Astrocyte (in vitro differentiated cells and primary cell): ENCODE results near the gene PRKAG2. TPM values are rescaled to one million over a fixed set of nuclear protein-coding genes. Genes with fewer than 3 reads are reported as not detected.

Experiments
- DNase-seq: peaks from one replicate; pipeline ENCODE4 v3.0.0-alpha.2; 2010; ENCODE audit warnings: low read depth
- FAIRE-seq: peaks from 2 replicates; lab custom pipeline; 2011; peaks lifted over from hg19 to GRCh38; lab: Jason Lieb, UNC
- H2AFZ ChIP-seq: 2 replicates; pipeline ENCODE4 v1.6.0; 2012; ENCODE audit warnings: low read depth, low read length, inconsistent platforms
- H3K27ac ChIP-seq: 2 replicates; pipeline ENCODE4 v1.5.1; 2011; ENCODE audit warnings: low read depth, low read length, inconsistent platforms
- H3K27me3 ChIP-seq: 2 replicates; pipeline ENCODE4 v1.6.0; 2011; ENCODE audit warnings: low read length, inconsistent platforms; ENCODE audit not compliant: insufficient read depth
- H3K36me3 ChIP-seq: 2 replicates; pipeline ENCODE4 v1.5.1; 2011; ENCODE audit warnings: low read length, inconsistent platforms; ENCODE audit not compliant: insufficient read depth
- H3K4me1 ChIP-seq: 2 replicates; pipeline ENCODE4 v1.5.1; 2011; ENCODE audit warnings: low read length, inconsistent platforms; ENCODE audit not compliant: insufficient read depth
- H3K4me2 ChIP-seq: 2 replicates; pipeline ENCODE4 v1.6.0; 2012; ENCODE audit warnings: low read length, inconsistent platforms
- H3K4me3 ChIP-seq: 2 replicates; pipeline ENCODE4 v1.5.1; 2011; ENCODE audit warnings: low read depth, mild to moderate bottlenecking, low read length, inconsistent platforms; ENCODE audit not compliant: insufficient read depth
- H3K79me2 ChIP-seq: 2 replicates; pipeline ENCODE4 v1.6.0; 2012; ENCODE audit warnings: mild to moderate bottlenecking, low read length, inconsistent platforms; ENCODE audit not compliant: insufficient read depth
- H3K9ac ChIP-seq: 2 replicates; pipeline ENCODE4 v1.6.0; 2012; ENCODE audit warnings: mild to moderate bottlenecking, low read length, inconsistent platforms
- H3K9me3 ChIP-seq: 2 replicates; pipeline ENCODE4 v1.5.1; 2012; ENCODE audit warnings: low read depth, mild to moderate bottlenecking, low read length, inconsistent platforms; ENCODE audit not compliant: insufficient read depth
- H4K20me1 ChIP-seq: 2 replicates; pipeline ENCODE4 v1.6.0; 2012; ENCODE audit warnings: low read length, inconsistent platforms; ENCODE audit not compliant: insufficient read depth
- H3K27ac Mint-ChIP-seq: one replicate; pipeline ENCODE4 v1.8.0; 2021; ENCODE audit warnings: mild to moderate bottlenecking, mixed read lengths; ENCODE audit not compliant: unreplicated experiment
- H3K27me3 Mint-ChIP-seq: one replicate; pipeline ENCODE4 v1.8.0; 2021; ENCODE audit warnings: low read depth, mixed read lengths; ENCODE audit not compliant: unreplicated experiment
- H3K36me3 Mint-ChIP-seq: one replicate; pipeline ENCODE4 v1.8.0; 2021; ENCODE audit warnings: low read depth, mixed read lengths; ENCODE audit not compliant: unreplicated experiment
- H3K4me1 Mint-ChIP-seq: one replicate; pipeline ENCODE4 v1.8.0; 2021; ENCODE audit warnings: low read depth, mixed read lengths; ENCODE audit not compliant: unreplicated experiment
- H3K4me3 Mint-ChIP-seq: one replicate; pipeline ENCODE4 v1.8.0; 2021; ENCODE audit warnings: mild to moderate bottlenecking, moderate library complexity, mixed read lengths; ENCODE audit not compliant: unreplicated experiment
- H3K9me3 Mint-ChIP-seq: one replicate; pipeline ENCODE4 v1.8.0; 2021; ENCODE audit warnings: mild to moderate bottlenecking, mixed read lengths; ENCODE audit not compliant: unreplicated experiment
- EZH2 ChIP-seq: IDR thresholded peaks from 2 replicates; pipeline ENCODE4 v1.6.1; 2012; ENCODE audit warnings: mild to moderate bottlenecking, low read length, inconsistent platforms; ENCODE audit not compliant: insufficient read depth
- total RNA-seq: library from RNA; stranded (reverse); gene quantifications from 2 replicates; pipeline ENCODE4 v1.2.1, GENCODE V29; 2021
- TF ChIP-seq, protein P1 (sequence below): IDR thresholded peaks from 2 replicates; pipeline ENCODE4 v1.5.1; 2011; ENCODE audit warnings: low read depth, mild to moderate bottlenecking, inconsistent platforms, low read length, moderate library complexity; ENCODE audit not compliant: insufficient read depth

The PRKAG2 gene
- total RNA-seq, 1 donor from 2014 or later, result 40.7 TPM

DNA sequence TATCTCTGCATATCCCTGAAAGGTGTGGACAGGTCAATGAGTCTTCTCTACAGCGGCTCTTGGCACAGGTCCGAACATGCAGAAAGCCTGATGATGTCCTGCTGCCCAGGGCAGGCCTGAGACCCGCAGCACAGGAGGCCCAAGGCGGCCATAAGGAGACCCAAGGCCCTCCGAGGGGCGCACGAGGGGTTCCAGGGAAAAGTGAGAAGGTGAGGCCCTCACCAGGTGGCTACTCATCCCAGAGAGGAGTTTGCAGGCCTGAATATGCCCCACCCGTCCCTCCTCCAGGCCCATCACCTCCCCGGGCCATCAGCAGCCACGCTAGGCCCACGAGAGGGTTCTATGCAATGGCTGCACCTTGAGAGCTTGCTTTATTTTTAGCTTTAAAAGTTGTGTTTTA lies 183.8 kb downstream of the PRKAG2 start:
- Histone ChIP-seq H3K27ac (no peak overlapping the region), H3K79me2 (no peaks in the 10 kb centered on the region), H3K36me3 (no peaks in the 10 kb centered on the region), H4K20me1 (no peaks in the 10 kb centered on the region), H3K4me3 (no peak overlapping the region), H2AFZ (no peak overlapping the region), H3K9me3 (no peaks in the 10 kb centered on the region), H3K4me2 (no peak overlapping the region), H3K27me3 (peaks cover 2% of the 10 kb centered on the region), H3K4me1 (peaks cover 38% of the 10 kb centered on the region), H3K9ac (no peak overlapping the region)
- DNase-seq (no peak), FAIRE-seq (no peak)
- no peaks in the 10 kb centered on the region for H3K9me3 Mint-ChIP-seq
- no peak overlapping the region for H3K27ac Mint-ChIP-seq
- peaks cover 3% of the 10 kb centered on the region for H3K36me3 Mint-ChIP-seq
- H3K4me1 Mint-ChIP-seq, result peaks cover 24% of the 10 kb centered on the region
- H3K4me3 Mint-ChIP-seq, result no peak overlapping the region
- H3K27me3 Mint-ChIP-seq, result peaks cover 3% of the 10 kb centered on the region
- TF ChIP-seq, protein P1, sequence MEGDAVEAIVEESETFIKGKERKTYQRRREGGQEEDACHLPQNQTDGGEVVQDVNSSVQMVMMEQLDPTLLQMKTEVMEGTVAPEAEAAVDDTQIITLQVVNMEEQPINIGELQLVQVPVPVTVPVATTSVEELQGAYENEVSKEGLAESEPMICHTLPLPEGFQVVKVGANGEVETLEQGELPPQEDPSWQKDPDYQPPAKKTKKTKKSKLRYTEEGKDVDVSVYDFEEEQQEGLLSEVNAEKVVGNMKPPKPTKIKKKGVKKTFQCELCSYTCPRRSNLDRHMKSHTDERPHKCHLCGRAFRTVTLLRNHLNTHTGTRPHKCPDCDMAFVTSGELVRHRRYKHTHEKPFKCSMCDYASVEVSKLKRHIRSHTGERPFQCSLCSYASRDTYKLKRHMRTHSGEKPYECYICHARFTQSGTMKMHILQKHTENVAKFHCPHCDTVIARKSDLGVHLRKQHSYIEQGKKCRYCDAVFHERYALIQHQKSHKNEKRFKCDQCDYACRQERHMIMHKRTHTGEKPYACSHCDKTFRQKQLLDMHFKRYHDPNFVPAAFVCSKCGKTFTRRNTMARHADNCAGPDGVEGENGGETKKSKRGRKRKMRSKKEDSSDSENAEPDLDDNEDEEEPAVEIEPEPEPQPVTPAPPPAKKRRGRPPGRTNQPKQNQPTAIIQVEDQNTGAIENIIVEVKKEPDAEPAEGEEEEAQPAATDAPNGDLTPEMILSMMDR, result no peak
- no peak for TF ChIP-seq EZH2

DNA sequence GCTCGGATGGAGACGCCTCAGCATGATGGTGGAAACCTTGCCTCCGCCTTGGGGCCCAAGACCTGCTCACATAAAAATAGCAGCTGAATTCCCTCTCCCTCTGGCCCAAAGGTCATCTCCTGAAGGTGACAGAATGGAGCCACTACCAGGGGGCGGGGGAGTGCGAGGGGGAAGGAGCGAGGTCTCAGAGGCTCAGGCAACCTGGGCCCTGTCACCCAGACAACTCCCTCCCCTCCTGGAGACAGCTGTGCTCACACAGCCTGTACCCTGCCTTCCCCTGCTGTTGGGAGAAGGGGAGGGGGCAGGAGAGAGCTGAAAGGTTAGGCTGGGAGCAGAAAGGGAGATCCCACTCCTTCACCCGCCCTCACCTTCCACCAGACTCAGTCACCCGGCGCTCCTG lies 184.2 kb downstream of the PRKAG2 start:
- Mint-ChIP-seq H3K4me3 (no peak overlapping the region), H3K4me1 (peaks cover 27% of the 10 kb centered on the region), H3K27ac (no peak overlapping the region), H3K9me3 (no peaks in the 10 kb centered on the region), H3K36me3 (peaks cover 3% of the 10 kb centered on the region), H3K27me3 (peaks cover 3% of the 10 kb centered on the region)
- TF ChIP-seq, protein P1, result no peak
- TF ChIP-seq EZH2, result no peak
- Histone ChIP-seq H3K36me3 (no peaks in the 10 kb centered on the region), H3K9ac (no peak overlapping the region), H3K9me3 (no peaks in the 10 kb centered on the region), H3K27ac (no peak overlapping the region), H3K4me2 (no peak overlapping the region), H3K27me3 (peaks cover 2% of the 10 kb centered on the region), H2AFZ (no peak overlapping the region), H3K4me1 (peaks cover 43% of the 10 kb centered on the region), H3K79me2 (no peaks in the 10 kb centered on the region), H4K20me1 (no peaks in the 10 kb centered on the region), H3K4me3 (no peak overlapping the region)
- no peak for FAIRE-seq
- no peak for DNase-seq

DNA sequence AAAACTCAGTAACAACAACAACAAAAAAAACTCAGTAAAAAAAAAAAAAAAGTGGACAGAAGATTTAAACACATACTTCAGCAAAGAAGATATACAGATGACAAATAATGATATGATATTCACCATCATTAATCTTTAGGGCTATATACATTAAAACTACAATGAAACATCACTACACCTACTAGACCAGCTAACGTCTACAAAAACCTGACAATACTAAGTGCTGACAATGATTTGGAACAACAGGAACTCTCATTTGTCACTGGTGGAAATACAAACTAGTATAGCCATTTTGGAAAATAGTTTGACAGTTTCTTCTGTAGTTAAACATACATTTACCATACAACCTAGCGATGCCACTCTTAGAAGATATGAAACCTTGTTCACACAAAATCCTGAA lies 185.5 kb downstream of the PRKAG2 start:
- H3K4me2 ChIP-seq, result no peak overlapping the region
- H3K4me3 Mint-ChIP-seq, result no peak overlapping the region
- no peak for FAIRE-seq
- H3K4me1 ChIP-seq, result peaks cover 47% of the 10 kb centered on the region
- no peaks in the 10 kb centered on the region for H4K20me1 ChIP-seq
- no peak overlapping the region for H3K27ac ChIP-seq
- H3K36me3 Mint-ChIP-seq, result peaks cover 2% of the 10 kb centered on the region
- H3K4me3 ChIP-seq, result no peak overlapping the region
- H3K4me1 Mint-ChIP-seq, result peaks cover 37% of the 10 kb centered on the region
- H2AFZ ChIP-seq, result no peak overlapping the region
- no peaks in the 10 kb centered on the region for H3K79me2 ChIP-seq
- H3K27ac Mint-ChIP-seq, result no peak overlapping the region
- H3K27me3 Mint-ChIP-seq, result peaks cover 3% of the 10 kb centered on the region
- H3K9me3 Mint-ChIP-seq, result no peaks in the 10 kb centered on the region
- DNase-seq, result no peak
- TF ChIP-seq EZH2, result no peak
- TF ChIP-seq, protein P1, result no peak
- H3K9me3 ChIP-seq, result no peaks in the 10 kb centered on the region
- H3K27me3 ChIP-seq, result peaks cover 2% of the 10 kb centered on the region
- no peaks in the 10 kb centered on the region for H3K36me3 ChIP-seq
- H3K9ac ChIP-seq, result no peak overlapping the region
